ENCODE measurements around the gene SPOCK1.

DNA sequence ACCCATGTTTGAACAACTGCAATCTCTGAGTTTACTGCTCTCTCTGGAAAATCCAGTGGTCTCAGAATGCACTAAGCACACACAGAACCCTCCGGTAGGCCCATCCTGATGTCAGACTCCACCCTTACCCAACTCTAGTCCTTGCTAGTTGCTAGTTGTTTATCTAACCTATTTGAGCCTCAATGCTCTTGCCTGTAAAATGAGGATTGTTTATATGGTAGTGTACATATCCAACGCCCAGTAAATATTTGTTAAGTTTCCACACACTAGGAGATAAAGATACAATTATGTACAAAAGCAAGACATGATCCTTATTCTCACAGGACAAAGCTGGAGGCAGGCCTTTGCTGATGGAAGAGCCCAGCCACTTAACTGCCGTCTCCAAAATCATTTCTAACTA, 192.2 kb downstream of the SPOCK1 start:
- no peak for TF ChIP-seq EZH2phosphoT487 (IDR thresholded peaks at IDR 0.05; ENCODE audit: insufficient read depth, low read depth)
- no peak for TF ChIP-seq EZH2 (IDR thresholded peaks at IDR 0.05; ENCODE audit: insufficient read depth, poor library complexity, severe bottlenecking)
